Body of pancreas (tissue), 4 donors: ENCODE measurements around the gene ASIC5. TPM values are rescaled to one million over a fixed set of nuclear protein-coding genes. Genes with fewer than 3 reads are reported as not detected.
"Not testable (repeated sequence)": the region's sequence is repeated elsewhere in the genome, so short reads cannot be mapped to it uniquely, and the experiment has no call there.

ENCODE experiments used
- ATAC-seq: fragments of 150-250 bp; one replicate; pipeline ENCODE4 v1.9.1; 2016
- DNase-seq, 4 donors: peaks; one replicate each; pipeline ENCODE4 v3.0.0-alpha.2; 2019
- H3K27ac ChIP-seq, 4 donors: fragments of 200-600 bp; sonication (generic); 1 replicate in 3 of 4; 2 replicates in 1 of 4; pipeline versions ENCODE4 v1.5.1 to v1.6.1; 2016 to 2019; ENCODE audit warnings: mild to moderate bottlenecking in 1 of 4, mixed read lengths in 1 of 4, moderate library complexity in 1 of 4
- H3K27me3 ChIP-seq, 2 donors: fragments of 200-600 bp; sonication (generic); one replicate each; pipeline ENCODE4 v1.6.0; 2016; ENCODE audit warnings: mild to moderate bottlenecking in 1 of 2
- H3K36me3 ChIP-seq, 2 donors: fragments of 200-600 bp; sonication (generic); replicated peaks in 1 of 2; 2 replicates each; pipeline ENCODE4 v1.5.1; 2016; ENCODE audit warnings: low read depth in 2 of 2; ENCODE audit not compliant: insufficient read depth in 1 of 2
- H3K4me1 ChIP-seq: fragments of 200-600 bp; sonication (generic); one replicate; pipeline ENCODE4 v1.6.0; 2016
- H3K4me3 ChIP-seq, 2 donors: fragments of 200-600 bp; sonication (generic); 1 replicate in 1 of 2; 2 replicates in 1 of 2; pipeline ENCODE4 v1.5.1; 2016 to 2019
- H3K9me3 ChIP-seq, 3 donors: fragments of 200-600 bp; sonication (generic); 1 replicate in 2 of 3; 2 replicates in 1 of 3; pipeline ENCODE4 v1.5.1; 2016
- CTCF ChIP-seq, 7 experiments: fragments of 450-650 bp in 4 of 7; fragments of 200-600 bp in 3 of 7; sonication (generic) in 3 of 7; IDR thresholded peaks; one replicate each; pipeline ENCODE4 v1.5.1; 2016 to 2019; ENCODE audit warnings: antibody characterized with exemption in 7 of 7
- POLR2A ChIP-seq, 3 donors: fragments of 450-650 bp; IDR thresholded peaks; one replicate each; pipeline ENCODE4 v1.6.1; 2016; ENCODE audit warnings: antibody characterized with exemption in 3 of 3, mild to moderate bottlenecking in 2 of 3
- WGBS, 2 donors: methylation state at CpG; one replicate each; pipeline ENCODE4 v1.1.5; 2017; 5-methylcytosine and 5-hydroxymethylcytosine counted together
- intact Hi-C: fragments of 100-400 bp; cut with DNase I; formaldehyde crosslinking; loops from one replicate; pipeline ENCODE4 v1.15.1; 2023
- total RNA-seq, 2 donors: library from RNA; depleted of rRNA; stranded (reverse); fragments of >200 nt; gene quantifications; one replicate each; pipeline ENCODE4 v1.1.0, GENCODE V29; 2016

The ASIC5 gene
- total RNA-seq, 2 donors from 2014 or later: not detected

DNA sequence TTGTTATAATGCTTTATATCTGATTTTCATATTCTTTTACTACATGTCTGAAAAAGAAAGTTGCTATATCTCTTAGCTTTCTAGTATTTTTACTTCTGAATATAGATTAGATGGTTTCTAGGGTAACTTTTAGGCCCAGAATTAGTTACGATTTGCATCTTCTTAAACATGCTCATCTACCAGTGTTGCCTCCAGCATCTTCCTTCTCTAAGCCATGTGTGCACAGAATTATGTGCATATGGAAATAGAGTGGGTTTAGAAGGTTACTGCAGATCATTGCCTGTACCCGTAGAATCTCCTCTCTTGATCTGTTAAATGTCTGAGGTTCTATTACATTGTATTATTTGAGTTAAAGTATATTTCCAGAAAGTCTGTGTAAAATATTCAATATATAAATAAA lies 34.9 kb upstream of the ASIC5 start:
- no peak for ATAC-seq
- Histone ChIP-seq H3K27me3 (no peaks in the 10 kb centered on the region), H3K27ac (no peak overlapping the region), H3K4me1 (no peaks in the 10 kb centered on the region), H3K36me3 (no peaks in the 10 kb centered on the region), H3K4me3 (no peak overlapping the region), H3K9me3 (no peaks in the 10 kb centered on the region)
- TF ChIP-seq CTCF (IDR thresholded peaks at IDR 0.05) (no peak), POLR2A (IDR thresholded peaks at IDR 0.05) (no peak)
- intact Hi-C loops: no loop called here
- WGBS, 2 donors: 75 to 81% methylated on average over 2 of the region's 2 CpGs
- DNase-seq: no peak

DNA sequence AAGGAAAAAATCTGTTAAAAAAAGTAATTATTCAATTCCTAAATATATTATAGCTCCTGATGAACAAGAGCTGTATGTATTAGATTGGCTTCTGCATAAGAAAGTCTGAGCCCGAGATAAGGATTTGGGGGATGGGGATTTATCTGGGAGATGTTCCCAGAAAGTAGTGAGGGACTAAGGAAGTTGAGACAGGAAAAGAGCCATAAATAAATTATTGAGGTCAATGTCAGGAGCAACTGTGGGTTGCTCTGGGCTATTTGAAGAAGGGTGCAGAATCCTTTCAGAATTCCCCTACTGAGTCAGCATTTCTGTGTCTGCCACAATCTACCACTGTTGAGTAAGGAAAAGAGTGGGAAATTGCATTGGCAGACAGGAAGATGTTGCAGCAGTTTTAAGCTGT lies 34.3 kb upstream of the ASIC5 start:
- WGBS, 2 donors: 48 to 66% methylated on average over 1 of the region's 1 CpG
- intact Hi-C loops: no loop called here
- Histone ChIP-seq H3K36me3 (no peaks in the 10 kb centered on the region), H3K4me1 (no peaks in the 10 kb centered on the region), H3K9me3 (no peaks in the 10 kb centered on the region), H3K27me3 (no peaks in the 10 kb centered on the region), H3K4me3 (no peak overlapping the region), H3K27ac (no peak overlapping the region)
- no peak for DNase-seq
- ATAC-seq: no peak
- TF ChIP-seq CTCF (IDR thresholded peaks at IDR 0.05) (no peak), POLR2A (IDR thresholded peaks at IDR 0.05) (no peak)

- Histone ChIP-seq H3K4me1 (no peaks in the 10 kb centered on the region), H3K27me3 (no peaks in the 10 kb centered on the region), H3K36me3 (no peaks in the 10 kb centered on the region), H3K27ac (no peak overlapping the region), H3K4me3 (no peak overlapping the region), H3K9me3 (no peaks in the 10 kb centered on the region)
- 13 to 18% methylated on average over 3 of the region's 3 CpGs for WGBS, 2 donors
- intact Hi-C loops: no loop called here
- DNase-seq: no peak
- TF ChIP-seq POLR2A (IDR thresholded peaks at IDR 0.05) (no peak), CTCF (IDR thresholded peaks at IDR 0.05) (no peak)
- ATAC-seq: no peak
Measured at GRCh38 chr4:155899891-155900290, 33.8 kb upstream of the ASIC5 start.

DNA sequence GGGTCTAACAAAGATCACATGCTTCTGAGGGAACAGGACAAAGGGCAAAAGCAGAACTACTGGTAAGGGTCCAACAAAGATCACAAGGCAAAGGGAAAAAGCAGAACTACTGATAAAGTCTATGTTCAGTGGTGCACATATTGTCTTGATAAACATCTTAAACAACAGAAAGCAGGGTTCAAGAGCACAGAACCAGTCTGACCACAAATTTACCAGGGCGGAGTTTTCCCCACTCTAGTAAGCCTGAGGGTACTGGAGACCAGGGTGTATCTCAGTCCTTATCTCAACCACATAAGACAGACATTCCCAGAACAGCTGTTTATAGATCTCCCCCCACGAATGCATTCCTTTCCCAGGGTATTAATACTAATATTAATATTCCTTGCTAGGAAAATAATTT lies 32.3 kb upstream of the ASIC5 start:
- H3K4me1 ChIP-seq, H3K9me3 ChIP-seq, DNase-seq, H3K27me3 ChIP-seq, H3K36me3 ChIP-seq, intact Hi-C loops, H3K4me3 ChIP-seq, H3K27ac ChIP-seq, ATAC-seq: not testable (repeated sequence)
- 69 to 78% methylated on average over 2 of the region's 2 CpGs for WGBS, 2 donors

DNA sequence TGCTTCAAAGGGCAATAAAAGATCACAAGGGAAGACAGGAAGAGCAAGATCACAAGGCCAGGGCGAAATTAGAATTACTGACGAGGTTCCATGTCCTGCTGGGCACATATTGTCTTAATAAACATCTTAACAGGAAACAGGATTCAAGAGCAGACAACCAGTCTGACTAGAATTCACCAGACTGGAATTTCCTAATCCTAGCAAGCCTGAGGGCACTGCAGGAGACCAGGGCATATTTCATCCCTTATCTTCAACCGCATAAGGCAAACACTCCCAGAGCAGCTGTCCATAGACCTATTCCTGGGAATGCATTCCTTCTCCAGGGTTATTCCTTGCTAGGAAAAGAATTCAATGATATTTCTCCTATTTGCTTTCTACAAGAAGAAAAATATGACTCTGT lies 25.0 kb upstream of the ASIC5 start:
- Histone ChIP-seq H3K9me3 (no peaks in the 10 kb centered on the region), H3K4me3 (no peak overlapping the region), H3K4me1 (peaks cover 5% of the 10 kb centered on the region), H3K36me3 (no peaks in the 10 kb centered on the region), H3K27ac (no peak overlapping the region), H3K27me3 (no peaks in the 10 kb centered on the region)
- ATAC-seq (no peak), DNase-seq (no peak)
- 42 to 46% methylated on average over 3 of the region's 3 CpGs for WGBS, 2 donors
- TF ChIP-seq POLR2A (IDR thresholded peaks at IDR 0.05) (no peak), CTCF (IDR thresholded peaks at IDR 0.05) (no peak)
- intact Hi-C loops: no loop called here
